ENCODE data around the gene ARMC7.

DNA sequence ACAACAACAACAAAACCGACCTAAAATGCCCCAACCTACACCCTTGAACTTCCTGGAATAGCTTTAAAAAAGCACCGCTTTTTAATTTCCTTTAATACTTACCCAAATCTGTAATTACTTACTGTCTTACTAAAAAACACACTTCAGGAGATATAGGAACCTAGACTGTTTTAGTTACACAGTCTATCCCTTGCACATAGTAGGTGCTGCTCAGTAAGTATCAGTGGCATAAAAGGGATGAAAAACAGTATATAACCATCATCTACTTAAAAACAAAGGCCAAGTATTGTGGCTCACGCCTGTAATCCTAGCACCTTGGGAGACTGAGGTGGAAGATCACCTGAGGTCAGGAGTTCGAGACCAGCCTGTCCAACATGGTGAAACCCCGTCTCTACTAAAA lies 66.9 kb downstream of the ARMC7 start:
- TF ChIP-seq POLR2A (IDR thresholded peaks at IDR 0.05; ENCODE audit: low read depth, low read length), result no peak
- no peak for TF ChIP-seq POU2F2 (IDR thresholded peaks at IDR 0.05; ENCODE audit: low read depth, low read length)
- no peak for TF ChIP-seq POLR2AphosphoS5 (IDR thresholded peaks at IDR 0.05; ENCODE audit: low read depth, low read length)
